ENCODE results near the gene PPIP5K2. TPM values are rescaled to one million over a fixed set of nuclear protein-coding genes. Genes with fewer than 3 reads are reported as not detected.
"Not testable (repeated sequence)": the region's sequence is repeated elsewhere in the genome, so short reads cannot be mapped to it uniquely, and the experiment has no call there.

PPIP5K2 gene
- total RNA-seq, 1 experiment from 2014 or later, result 35.5 TPM

DNA sequence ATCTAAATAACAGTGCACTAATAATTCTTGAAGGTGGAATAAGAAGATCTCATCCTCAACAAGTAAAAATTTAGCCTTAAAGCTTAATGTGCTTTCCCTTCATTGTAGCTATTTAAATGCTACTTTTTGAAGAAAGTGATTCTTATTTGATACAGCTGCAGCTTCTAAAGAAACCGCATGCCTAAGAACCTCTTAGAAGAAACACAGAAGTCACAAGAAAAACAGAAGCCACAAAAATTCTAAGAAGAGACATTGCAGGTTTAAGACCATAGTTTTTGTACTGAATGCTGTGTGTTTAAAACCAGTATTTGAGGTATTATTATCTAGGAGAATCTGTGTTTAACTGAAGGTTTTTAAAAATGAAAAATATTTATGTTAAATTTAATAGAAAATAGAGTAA is 68.3 kb downstream of the PPIP5K2 start:
- H3K4me2 ChIP-seq, result no peak overlapping the region
- no peaks in the 10 kb centered on the region for H3K9me3 ChIP-seq (ENCODE audit: insufficient read depth, low read depth)
- H2AFZ ChIP-seq, result no peak overlapping the region
- intact Hi-C loops (cut with micrococcal nuclease; ENCODE audit: unreplicated experiment), result no loop called here
- DNase-seq, result no peak
- ChIA-PET POLR2A (ENCODE audit: unreplicated experiment) (no interaction called here), CTCF (no interaction called here)
- H3K27ac ChIP-seq, result no peak overlapping the region
- TF ChIP-seq EZH2 (IDR thresholded peaks at IDR 0.05; ENCODE audit: low read depth), result no peak
- TF ChIP-seq, protein P1, sequence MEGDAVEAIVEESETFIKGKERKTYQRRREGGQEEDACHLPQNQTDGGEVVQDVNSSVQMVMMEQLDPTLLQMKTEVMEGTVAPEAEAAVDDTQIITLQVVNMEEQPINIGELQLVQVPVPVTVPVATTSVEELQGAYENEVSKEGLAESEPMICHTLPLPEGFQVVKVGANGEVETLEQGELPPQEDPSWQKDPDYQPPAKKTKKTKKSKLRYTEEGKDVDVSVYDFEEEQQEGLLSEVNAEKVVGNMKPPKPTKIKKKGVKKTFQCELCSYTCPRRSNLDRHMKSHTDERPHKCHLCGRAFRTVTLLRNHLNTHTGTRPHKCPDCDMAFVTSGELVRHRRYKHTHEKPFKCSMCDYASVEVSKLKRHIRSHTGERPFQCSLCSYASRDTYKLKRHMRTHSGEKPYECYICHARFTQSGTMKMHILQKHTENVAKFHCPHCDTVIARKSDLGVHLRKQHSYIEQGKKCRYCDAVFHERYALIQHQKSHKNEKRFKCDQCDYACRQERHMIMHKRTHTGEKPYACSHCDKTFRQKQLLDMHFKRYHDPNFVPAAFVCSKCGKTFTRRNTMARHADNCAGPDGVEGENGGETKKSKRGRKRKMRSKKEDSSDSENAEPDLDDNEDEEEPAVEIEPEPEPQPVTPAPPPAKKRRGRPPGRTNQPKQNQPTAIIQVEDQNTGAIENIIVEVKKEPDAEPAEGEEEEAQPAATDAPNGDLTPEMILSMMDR (conservative IDR thresholded peaks at IDR 0.05), result no peak
- H3K9me2 ChIP-seq (ENCODE audit: insufficient read depth), result no peaks in the 10 kb centered on the region
- H3K36me3 ChIP-seq (ENCODE audit: low read depth), result peaks cover 3% of the 10 kb centered on the region; the same call in 1 of the 2 replicates
- H3K4me1 ChIP-seq (replicated peaks; ENCODE audit: insufficient read depth), result no peaks in the 10 kb centered on the region
- no TSS peak for BruUV-seq (replicated peaks)
- no peaks in the 10 kb centered on the region for H4K20me1 ChIP-seq (ENCODE audit: insufficient read depth)
- H3F3A ChIP-seq (ENCODE audit: insufficient read depth, low read depth), result no peaks in the 10 kb centered on the region
- no peaks in the 10 kb centered on the region for H3K27me3 ChIP-seq (ENCODE audit: insufficient read depth, low read depth)
- H3K4me3 ChIP-seq, result no peak overlapping the region
- no peaks in the 10 kb centered on the region for H3K79me2 ChIP-seq (ENCODE audit: low read depth)

DNA sequence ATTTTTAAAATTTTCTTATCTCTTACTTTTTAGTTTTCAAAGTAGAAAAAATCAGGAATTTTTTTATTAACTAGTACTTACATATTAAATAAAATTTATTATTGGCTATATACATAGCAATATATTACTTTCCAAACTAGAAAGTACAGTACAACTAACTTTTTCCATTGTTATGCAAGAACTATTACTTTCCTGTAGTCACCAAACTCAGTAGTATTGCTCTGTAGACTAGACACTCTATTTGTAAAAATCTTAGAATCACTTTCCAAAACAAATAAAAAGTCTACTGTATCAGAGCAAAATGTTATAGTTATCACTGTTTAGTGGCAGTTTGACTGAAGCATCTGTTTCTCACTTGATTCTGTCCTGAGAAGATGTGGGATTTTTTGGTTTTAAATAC is 83.1 kb downstream of the PPIP5K2 start:
- H3K79me2 ChIP-seq (ENCODE audit: low read depth), result no peaks in the 10 kb centered on the region
- H3K4me1 ChIP-seq (replicated peaks; ENCODE audit: insufficient read depth), result no peaks in the 10 kb centered on the region
- H3K27me3 ChIP-seq (ENCODE audit: insufficient read depth, low read depth), result no peaks in the 10 kb centered on the region
- no peak overlapping the region for H3K27ac ChIP-seq
- no peaks in the 10 kb centered on the region for H4K20me1 ChIP-seq (ENCODE audit: insufficient read depth)
- TF ChIP-seq, protein P1 (conservative IDR thresholded peaks at IDR 0.05), result no peak
- no peak for TF ChIP-seq EZH2 (IDR thresholded peaks at IDR 0.05; ENCODE audit: low read depth)
- no peaks in the 10 kb centered on the region for H3K36me3 ChIP-seq (ENCODE audit: low read depth)
- intact Hi-C loops (cut with micrococcal nuclease; ENCODE audit: unreplicated experiment), result no loop called here
- no peaks in the 10 kb centered on the region for H3K9me2 ChIP-seq (ENCODE audit: insufficient read depth)
- H3F3A ChIP-seq (ENCODE audit: insufficient read depth, low read depth), result no peaks in the 10 kb centered on the region
- H3K9me3 ChIP-seq (ENCODE audit: insufficient read depth, low read depth), result no peaks in the 10 kb centered on the region
- ChIA-PET CTCF (no interaction called here), POLR2A (ENCODE audit: unreplicated experiment) (no interaction called here)
- no peak overlapping the region for H3K4me2 ChIP-seq
- no TSS peak for BruUV-seq (replicated peaks)
- H2AFZ ChIP-seq, result no peak overlapping the region
- no peak overlapping the region for H3K4me3 ChIP-seq
- no peak for DNase-seq

DNA sequence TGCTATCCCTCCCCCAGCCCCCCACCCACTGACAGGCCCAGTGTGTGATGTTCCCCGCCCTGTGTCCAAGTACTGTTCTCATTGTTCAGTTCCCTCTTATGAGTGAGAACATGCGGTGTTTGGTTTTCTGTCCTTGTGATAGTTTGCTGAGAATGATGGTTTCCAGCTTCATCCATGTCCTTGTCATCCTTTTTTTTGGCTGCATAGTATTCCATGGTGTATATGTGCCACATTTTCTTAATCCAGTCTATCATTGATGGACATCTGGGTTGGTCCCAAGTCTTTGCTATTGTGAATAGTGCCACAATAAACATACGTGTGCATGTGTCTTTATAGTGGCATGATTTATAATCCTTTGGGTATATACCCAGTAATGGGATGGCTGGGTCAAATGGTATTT is 84.9 kb downstream of the PPIP5K2 start:
- H4K20me1 ChIP-seq (ENCODE audit: insufficient read depth); H3K9me3 ChIP-seq (ENCODE audit: insufficient read depth, low read depth); H3K4me3 ChIP-seq; DNase-seq; H3F3A ChIP-seq (ENCODE audit: insufficient read depth, low read depth); intact Hi-C loops (cut with micrococcal nuclease; ENCODE audit: unreplicated experiment); H3K36me3 ChIP-seq (ENCODE audit: low read depth); H3K27ac ChIP-seq; H3K4me2 ChIP-seq; H3K4me1 ChIP-seq (replicated peaks; ENCODE audit: insufficient read depth); CTCF ChIA-PET; H3K9me2 ChIP-seq (ENCODE audit: insufficient read depth); H3K27me3 ChIP-seq (ENCODE audit: insufficient read depth, low read depth); H2AFZ ChIP-seq; BruUV-seq (replicated peaks); POLR2A ChIA-PET (ENCODE audit: unreplicated experiment); H3K79me2 ChIP-seq (ENCODE audit: low read depth): not testable (repeated sequence)

DNA sequence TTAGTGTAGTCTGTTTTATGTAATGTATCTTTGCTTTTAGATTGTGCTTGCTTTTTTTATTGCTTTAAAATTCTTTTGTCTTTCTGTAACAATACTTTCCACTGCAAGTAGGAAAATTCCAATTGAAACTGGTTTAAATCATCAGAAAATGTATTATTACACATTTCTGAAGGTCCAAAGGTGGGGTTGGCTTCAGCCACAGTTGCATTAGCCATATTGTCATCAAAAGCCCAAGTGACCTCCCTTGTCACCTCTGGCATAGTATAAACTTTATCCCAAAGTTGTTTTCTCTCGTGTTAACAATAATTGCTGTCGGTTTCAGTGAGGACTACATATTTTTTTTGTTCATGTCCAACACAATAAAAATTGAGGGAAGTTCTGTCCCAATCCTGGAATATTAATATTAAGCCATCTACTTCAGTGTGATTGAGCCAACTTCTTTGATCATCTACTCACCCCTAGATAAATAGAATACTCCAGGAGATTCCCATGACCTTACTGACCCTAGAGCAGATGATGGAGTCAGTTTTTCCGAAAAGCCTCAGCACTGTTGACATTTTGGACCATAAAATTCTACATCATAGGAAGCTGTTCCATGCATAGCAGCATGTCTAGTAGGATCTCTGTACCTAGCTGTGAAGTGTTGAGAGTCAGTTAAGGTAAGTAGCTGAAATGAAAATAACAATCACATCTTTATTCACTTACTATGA is 86.0 kb downstream of the PPIP5K2 start:
- no peak overlapping the region for H2AFZ ChIP-seq
- ChIA-PET POLR2A (ENCODE audit: unreplicated experiment) (no interaction called here), CTCF (no interaction called here)
- no peaks in the 10 kb centered on the region for H3K36me3 ChIP-seq (ENCODE audit: low read depth)
- no peak for TF ChIP-seq EZH2 (IDR thresholded peaks at IDR 0.05; ENCODE audit: low read depth)
- H4K20me1 ChIP-seq (ENCODE audit: insufficient read depth), result no peaks in the 10 kb centered on the region
- no peaks in the 10 kb centered on the region for H3F3A ChIP-seq (ENCODE audit: insufficient read depth, low read depth)
- no TSS peak for BruUV-seq (replicated peaks)
- DNase-seq, result no peak
- no peak overlapping the region for H3K4me2 ChIP-seq
- H3K27ac ChIP-seq, result no peak overlapping the region
- no peaks in the 10 kb centered on the region for H3K4me1 ChIP-seq (replicated peaks; ENCODE audit: insufficient read depth)
- H3K27me3 ChIP-seq (ENCODE audit: insufficient read depth, low read depth), result no peaks in the 10 kb centered on the region
- H3K9me2 ChIP-seq (ENCODE audit: insufficient read depth), result no peaks in the 10 kb centered on the region
- no peaks in the 10 kb centered on the region for H3K9me3 ChIP-seq (ENCODE audit: insufficient read depth, low read depth)
- intact Hi-C loops (cut with micrococcal nuclease; ENCODE audit: unreplicated experiment), result no loop called here
- H3K4me3 ChIP-seq, result no peak overlapping the region
- no peaks in the 10 kb centered on the region for H3K79me2 ChIP-seq (ENCODE audit: low read depth)

Data from PC-9 (cell line).